SK-N-SH (cell line): ENCODE data around the gene SOCS7. TPM values are rescaled to one million over a fixed set of nuclear protein-coding genes. Genes with fewer than 3 reads are reported as not detected.

Experiments used
- CTCF ChIA-PET: fragments of 300-600, 350-600 bp; formaldehyde crosslinking; extraction: SDS; loops from one replicate; lab custom pipeline; 2021; lab: Yijun Ruan, JAX
- POLR2A ChIA-PET: fragments of 350-600 bp; sonication (Branson Sonifier 250); formaldehyde crosslinking; extraction: SDS; loops from one replicate; lab custom pipeline; 2020; ENCODE audit warnings: antibody characterized with exemption, inconsistent platforms; lab: Yijun Ruan, JAX
- DNase-seq: peaks from one replicate; pipeline ENCODE4 v3.0.0; 2012
- H2AFZ ChIP-seq: fragments of 200-600 bp; sonication (generic); 2 replicates; pipeline ENCODE4 v1.8.1; 2016; ENCODE audit warnings: antibody characterized with exemption, mild to moderate bottlenecking, low read depth
- H3F3A ChIP-seq: fragments of 200-600 bp; sonication (generic); replicated peaks from 2 replicates; pipeline ENCODE3; 2016; ENCODE audit warnings: antibody characterized with exemption, mild to moderate bottlenecking; ENCODE audit not compliant: insufficient read depth
- H3K27ac ChIP-seq, 2 experiments: fragments of 200-500 bp in 1 of 2; fragments of 200-600 bp in 1 of 2; sonication (Bioruptor generic) in 1 of 2; sonication (generic), shearing (Covaris generic) in 1 of 2; 2 replicates each; pipeline versions ENCODE4 v1.5.1 to v1.6.1; 2014 to 2016; ENCODE audit warnings: low read depth in 2 of 2, inconsistent platforms in 1 of 2, low read length in 1 of 2, mild to moderate bottlenecking in 1 of 2, mixed read lengths in 1 of 2
- H3K27me3 ChIP-seq: fragments of 200-600 bp; sonication (generic), shearing (Covaris generic); 2 replicates; pipeline ENCODE4 v1.6.1; 2016; ENCODE audit warnings: mixed run types; ENCODE audit not compliant: insufficient read depth
- H3K36me3 ChIP-seq, 2 experiments: fragments of 200-500 bp in 1 of 2; fragments of 200-600 bp in 1 of 2; sonication (Bioruptor generic) in 1 of 2; sonication (generic) in 1 of 2; replicated peaks in 1 of 2; 2 replicates each; pipeline versions ENCODE3 to v1.5.1; 2014 to 2016; ENCODE audit warnings: low read length in 1 of 2, mild to moderate bottlenecking in 1 of 2; ENCODE audit not compliant: insufficient read depth in 2 of 2, control insufficient read depth in 1 of 2
- H3K4me1 ChIP-seq, 2 experiments: fragments of 200-500 bp in 1 of 2; fragments of 200-600 bp in 1 of 2; sonication (Bioruptor generic) in 1 of 2; sonication (generic), shearing (Covaris generic) in 1 of 2; 2 replicates each; pipeline versions ENCODE4 v1.5.1 to v1.6.1; 2014 to 2016; ENCODE audit warnings: low read depth in 1 of 2, low read length in 1 of 2, mixed run types in 1 of 2; ENCODE audit not compliant: insufficient read depth in 2 of 2, control insufficient read depth in 1 of 2
- H3K4me2 ChIP-seq: fragments of 200-600 bp; sonication (generic), shearing (Covaris generic); 2 replicates; pipeline ENCODE4 v1.6.1; 2017; ENCODE audit warnings: mixed run types
- H3K4me3 ChIP-seq, 2 experiments: fragments of 200-500 bp in 1 of 2; fragments of 200-600 bp in 1 of 2; sonication (Bioruptor generic) in 1 of 2; sonication (generic), shearing (Covaris generic) in 1 of 2; 2 replicates each; pipeline versions ENCODE4 v1.5.1 to v1.8.1; 2014 to 2016; ENCODE audit warnings: low read depth in 2 of 2, inconsistent platforms in 1 of 2, low read length in 1 of 2, mild to moderate bottlenecking in 1 of 2, mixed read lengths in 1 of 2, moderate library complexity in 1 of 2
- H3K79me2 ChIP-seq: fragments of 200-600 bp; sonication (generic); 2 replicates; pipeline ENCODE4 v1.8.1; 2017; ENCODE audit warnings: mild to moderate bottlenecking; ENCODE audit not compliant: insufficient read depth
- H3K9ac ChIP-seq: fragments of 200-600 bp; sonication (generic); 2 replicates; pipeline ENCODE4 v1.6.1; 2017; ENCODE audit warnings: mixed run types
- H3K9me2 ChIP-seq: fragments of 200-600 bp; sonication (generic); 2 replicates; pipeline ENCODE4 v1.6.1; 2017; ENCODE audit warnings: mixed run types
- H3K9me3 ChIP-seq: fragments of 200-600 bp; sonication (generic); 2 replicates; pipeline ENCODE4 v1.6.1; 2017; ENCODE audit warnings: mixed run types, mild to moderate bottlenecking, moderate library complexity
- H4K20me1 ChIP-seq: fragments of 200-600 bp; sonication (generic); 2 replicates; pipeline ENCODE4 v1.6.1; 2017; ENCODE audit warnings: mild to moderate bottlenecking, mixed run types; ENCODE audit not compliant: insufficient read depth
- ELF1 ChIP-seq: IDR thresholded peaks from 2 replicates; pipeline ENCODE4 v1.4.0; 2012
- EP300 ChIP-seq, 2 experiments: IDR thresholded peaks; 2 replicates each; pipeline versions ENCODE4 v1.4.0 to v1.6.1; 2012; ENCODE audit warnings: borderline replicate concordance in 1 of 2, low read depth in 1 of 2, low read length in 1 of 2
- FOSL2 ChIP-seq: IDR thresholded peaks from 2 replicates; pipeline ENCODE4 v1.4.0; 2012; ENCODE audit warnings: low read depth, mild to moderate bottlenecking, moderate library complexity, borderline replicate concordance
- FOXJ3 ChIP-seq: sonication (generic); formaldehyde crosslinking; IDR thresholded peaks from 2 replicates; pipeline ENCODE4 v1.5.1; 2020; ENCODE audit warnings: mild to moderate bottlenecking, missing genetic modification reagents
- GATA2 ChIP-seq: sonication (generic); formaldehyde crosslinking; IDR thresholded peaks from 2 replicates; pipeline ENCODE4 v1.5.0; 2020; ENCODE audit warnings: mild to moderate bottlenecking, missing genetic modification reagents
- JUND ChIP-seq: IDR thresholded peaks from 2 replicates; pipeline ENCODE4 v1.4.0; 2012
- MXI1 ChIP-seq: IDR thresholded peaks from 2 replicates; pipeline ENCODE4 v1.6.1; 2012; ENCODE audit warnings: mild to moderate bottlenecking, low read depth, low read length, improper control_type of control experiment
- NFIC ChIP-seq: IDR thresholded peaks from 2 replicates; pipeline ENCODE4 v1.4.0; 2012; ENCODE audit warnings: borderline replicate concordance
- NRF1 ChIP-seq: IDR thresholded peaks from 2 replicates; pipeline ENCODE4 v1.6.1; 2012; ENCODE audit warnings: low read depth, mild to moderate bottlenecking, low read length
- RAD21 ChIP-seq: IDR thresholded peaks from 2 replicates; pipeline ENCODE4 v1.6.1; 2012; ENCODE audit warnings: mild to moderate bottlenecking, low read length
- RFX5 ChIP-seq: IDR thresholded peaks from 2 replicates; pipeline ENCODE4 v1.6.1; 2012; ENCODE audit warnings: mild to moderate bottlenecking, improper control_type of control experiment, low read length
- TAF1 ChIP-seq: IDR thresholded peaks from 2 replicates; pipeline ENCODE4 v1.6.1; 2012; ENCODE audit warnings: low read depth, mild to moderate bottlenecking, low read length, moderate library complexity, borderline replicate concordance
- TEAD4 ChIP-seq: IDR thresholded peaks from 2 replicates; pipeline ENCODE4 v1.4.0; 2012; ENCODE audit warnings: mild to moderate bottlenecking, borderline replicate concordance; ENCODE audit not compliant: insufficient read depth
- YY1 ChIP-seq: IDR thresholded peaks from 2 replicates; pipeline ENCODE4 v1.4.0; 2012; ENCODE audit warnings: low read depth, mild to moderate bottlenecking
- WGBS: methylation state at CpG from one replicate; pipeline ENCODE4 v1.1.6; 2017; ENCODE audit warnings: low lambda C conversion rate; 5-methylcytosine and 5-hydroxymethylcytosine counted together
- polyA plus RNA-seq, 3 experiments: library from polyadenylated mRNA; depleted of rRNA; stranded (reverse); fragments of >200 nt; gene quantifications; 2 replicates each; pipeline ENCODE4 v1.2.3, GENCODE V29; 2012
- TF ChIP-seq, protein P1 (sequence below): IDR thresholded peaks from 2 replicates; pipeline ENCODE4; 2012
- TF ChIP-seq, protein P2 (sequence below): IDR thresholded peaks from 2 replicates; pipeline ENCODE4 v1.6.1; 2012; ENCODE audit warnings: mild to moderate bottlenecking, low read depth, low read length, moderate library complexity
- TF ChIP-seq, protein P3 (sequence below): IDR thresholded peaks from 2 replicates; pipeline ENCODE4 v1.4.0; 2012; ENCODE audit warnings: low read depth, borderline replicate concordance

SOCS7 gene
- polyA plus RNA-seq, 1 of the 3 experiments (the other 2 are of a cell fraction): 7.4 TPM

DNA sequence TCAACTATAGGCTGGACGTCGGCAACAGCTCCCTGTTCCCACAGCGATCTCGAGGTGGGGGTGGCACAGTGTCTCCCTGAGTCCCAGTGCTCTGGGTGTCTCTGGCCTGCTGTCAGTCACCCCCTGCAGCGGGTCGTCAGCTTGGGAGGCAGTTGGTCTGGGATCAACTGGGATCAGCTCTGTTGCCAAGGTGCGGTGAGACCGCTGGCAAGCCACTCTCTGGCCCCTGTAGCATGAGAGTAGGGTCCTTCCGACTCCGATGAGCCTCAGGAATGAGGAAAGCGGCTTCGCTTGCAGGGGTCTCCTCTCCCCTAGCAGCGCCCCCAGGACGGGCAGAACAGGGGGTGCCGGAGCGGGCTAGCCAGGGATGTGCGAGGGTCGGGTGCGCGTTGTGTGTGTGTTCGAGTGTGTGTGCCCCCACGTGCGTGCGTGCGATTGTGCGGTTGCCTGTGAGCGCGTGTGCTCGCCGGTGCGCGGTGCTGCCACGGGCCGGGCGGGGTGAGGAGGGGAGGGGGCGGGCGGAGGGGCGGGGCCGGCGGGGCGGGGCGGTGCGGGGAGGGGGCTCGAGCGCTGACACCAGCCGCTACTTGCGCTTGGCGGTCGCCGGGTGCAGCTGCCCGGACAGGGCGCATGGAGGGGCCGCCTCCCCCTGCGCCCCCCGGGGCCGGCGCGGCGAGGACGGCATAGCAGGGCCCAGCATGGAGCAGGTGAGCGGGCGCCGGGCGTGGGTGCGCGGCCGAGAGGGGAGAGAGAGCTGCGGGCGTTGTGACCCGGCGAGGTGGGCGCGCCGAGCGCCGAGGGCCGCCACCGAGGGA is 67.3 kb downstream of the SOCS7 start:
- no peak overlapping the region for H3K27ac ChIP-seq
- CTCF ChIA-PET: interaction anchor here (1.3 to 16.7 kb wide), 5 partner anchors 10 to 165 kb away, joined by 3 to 423 read pairs (median 4); partner anchors contain the start of genes GPR179 and SOCS7
- no peaks in the 10 kb centered on the region for H3K9me2 ChIP-seq
- H3K4me3 ChIP-seq: peak overlapping the region; percentile 48; a peak in 2 of 4 replicates
- no peaks in the 10 kb centered on the region for H4K20me1 ChIP-seq
- TF ChIP-seq TEAD4 (no peak), TAF1 (no peak), MXI1 (peak; percentile 55), EP300 (IDR thresholded peaks at IDR 0.05; ENCODE audit: borderline replicate concordance in 1 of 2, low read depth in 1 of 2, low read length in 1 of 2) (no peak), NFIC (no peak), GATA2 (no peak)
- TF ChIP-seq, protein P1, sequence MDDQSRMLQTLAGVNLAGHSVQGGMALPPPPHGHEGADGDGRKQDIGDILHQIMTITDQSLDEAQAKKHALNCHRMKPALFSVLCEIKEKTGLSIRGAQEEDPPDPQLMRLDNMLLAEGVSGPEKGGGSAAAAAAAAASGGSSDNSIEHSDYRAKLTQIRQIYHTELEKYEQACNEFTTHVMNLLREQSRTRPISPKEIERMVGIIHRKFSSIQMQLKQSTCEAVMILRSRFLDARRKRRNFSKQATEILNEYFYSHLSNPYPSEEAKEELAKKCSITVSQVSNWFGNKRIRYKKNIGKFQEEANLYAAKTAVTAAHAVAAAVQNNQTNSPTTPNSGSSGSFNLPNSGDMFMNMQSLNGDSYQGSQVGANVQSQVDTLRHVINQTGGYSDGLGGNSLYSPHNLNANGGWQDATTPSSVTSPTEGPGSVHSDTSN: no peak
- TF ChIP-seq, protein P2, sequence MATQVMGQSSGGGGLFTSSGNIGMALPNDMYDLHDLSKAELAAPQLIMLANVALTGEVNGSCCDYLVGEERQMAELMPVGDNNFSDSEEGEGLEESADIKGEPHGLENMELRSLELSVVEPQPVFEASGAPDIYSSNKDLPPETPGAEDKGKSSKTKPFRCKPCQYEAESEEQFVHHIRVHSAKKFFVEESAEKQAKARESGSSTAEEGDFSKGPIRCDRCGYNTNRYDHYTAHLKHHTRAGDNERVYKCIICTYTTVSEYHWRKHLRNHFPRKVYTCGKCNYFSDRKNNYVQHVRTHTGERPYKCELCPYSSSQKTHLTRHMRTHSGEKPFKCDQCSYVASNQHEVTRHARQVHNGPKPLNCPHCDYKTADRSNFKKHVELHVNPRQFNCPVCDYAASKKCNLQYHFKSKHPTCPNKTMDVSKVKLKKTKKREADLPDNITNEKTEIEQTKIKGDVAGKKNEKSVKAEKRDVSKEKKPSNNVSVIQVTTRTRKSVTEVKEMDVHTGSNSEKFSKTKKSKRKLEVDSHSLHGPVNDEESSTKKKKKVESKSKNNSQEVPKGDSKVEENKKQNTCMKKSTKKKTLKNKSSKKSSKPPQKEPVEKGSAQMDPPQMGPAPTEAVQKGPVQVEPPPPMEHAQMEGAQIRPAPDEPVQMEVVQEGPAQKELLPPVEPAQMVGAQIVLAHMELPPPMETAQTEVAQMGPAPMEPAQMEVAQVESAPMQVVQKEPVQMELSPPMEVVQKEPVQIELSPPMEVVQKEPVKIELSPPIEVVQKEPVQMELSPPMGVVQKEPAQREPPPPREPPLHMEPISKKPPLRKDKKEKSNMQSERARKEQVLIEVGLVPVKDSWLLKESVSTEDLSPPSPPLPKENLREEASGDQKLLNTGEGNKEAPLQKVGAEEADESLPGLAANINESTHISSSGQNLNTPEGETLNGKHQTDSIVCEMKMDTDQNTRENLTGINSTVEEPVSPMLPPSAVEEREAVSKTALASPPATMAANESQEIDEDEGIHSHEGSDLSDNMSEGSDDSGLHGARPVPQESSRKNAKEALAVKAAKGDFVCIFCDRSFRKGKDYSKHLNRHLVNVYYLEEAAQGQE: no peak
- no peak overlapping the region for H3K9ac ChIP-seq
- H3K36me3 ChIP-seq: no peaks in the 10 kb centered on the region
- peak; percentile 88 for DNase-seq
- no peaks in the 10 kb centered on the region for H3K27me3 ChIP-seq
- H3K4me1 ChIP-seq: peaks cover 13 to 73% of the 10 kb centered on the region in 2 experiments; a peak in 3 of 4 replicates
- no peak overlapping the region for H2AFZ ChIP-seq
- H3K4me2 ChIP-seq: no peak overlapping the region
- peaks cover 4% of the 10 kb centered on the region for H3F3A ChIP-seq
- no peaks in the 10 kb centered on the region for H3K9me3 ChIP-seq
- H3K79me2 ChIP-seq: no peaks in the 10 kb centered on the region
- POLR2A ChIA-PET: interaction anchor here (0.7 to 1.3 kb wide), 2 partner anchors 46 to 67 kb away, joined by 3 to 4 read pairs; partner anchors contain the start of gene SOCS7
- 1% methylated on average over 12 of the region's 78 CpGs for WGBS

DNA sequence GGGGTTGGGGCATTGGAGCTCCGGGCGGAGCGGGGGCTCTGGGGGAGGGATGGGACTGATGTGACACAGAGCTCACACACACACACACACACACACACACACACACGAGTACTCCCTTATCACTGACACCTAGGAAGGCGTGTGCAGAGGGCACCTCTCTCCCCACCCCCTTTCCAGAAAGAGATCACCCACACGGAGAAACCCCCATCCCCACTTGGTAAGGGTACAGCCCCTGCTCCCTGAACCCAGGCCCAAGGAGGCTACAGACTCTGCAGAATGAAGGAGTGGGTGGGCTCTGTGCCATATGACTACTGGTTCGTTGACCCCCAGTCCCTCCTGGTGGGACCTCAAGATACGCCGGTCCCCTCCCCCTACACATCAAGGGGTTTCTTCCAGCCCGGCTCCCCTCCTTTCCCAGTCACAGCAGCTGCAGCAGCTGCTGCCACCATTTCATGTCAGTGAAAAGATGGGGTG is 67.9 kb downstream of the SOCS7 start:
- no peak overlapping the region for H3K27ac ChIP-seq
- H3F3A ChIP-seq: peaks cover 4% of the 10 kb centered on the region
- H3K9me3 ChIP-seq: no peaks in the 10 kb centered on the region
- WGBS: 27% methylated on average over 7 of the region's 10 CpGs
- no peaks in the 10 kb centered on the region for H4K20me1 ChIP-seq
- H3K27me3 ChIP-seq: no peaks in the 10 kb centered on the region
- no peak for DNase-seq
- no peak overlapping the region for H3K4me2 ChIP-seq
- no peaks in the 10 kb centered on the region for H3K36me3 ChIP-seq
- TF ChIP-seq ELF1: no peak
- no peak for TF ChIP-seq RAD21
- TF ChIP-seq RFX5: no peak
- no peak for TF ChIP-seq FOXJ3
- TF ChIP-seq NRF1: no peak
- no peak for TF ChIP-seq YY1
- TF ChIP-seq, protein P3, sequence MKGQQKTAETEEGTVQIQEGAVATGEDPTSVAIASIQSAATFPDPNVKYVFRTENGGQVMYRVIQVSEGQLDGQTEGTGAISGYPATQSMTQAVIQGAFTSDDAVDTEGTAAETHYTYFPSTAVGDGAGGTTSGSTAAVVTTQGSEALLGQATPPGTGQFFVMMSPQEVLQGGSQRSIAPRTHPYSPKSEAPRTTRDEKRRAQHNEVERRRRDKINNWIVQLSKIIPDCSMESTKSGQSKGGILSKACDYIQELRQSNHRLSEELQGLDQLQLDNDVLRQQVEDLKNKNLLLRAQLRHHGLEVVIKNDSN: no peak
- no peak for TF ChIP-seq JUND
- no peak for TF ChIP-seq FOSL2
- H3K4me1 ChIP-seq: peaks cover 13 to 72% of the 10 kb centered on the region in 2 experiments; a peak in 3 of 4 replicates
- no peak overlapping the region for H2AFZ ChIP-seq
- ChIA-PET CTCF (interaction anchor here (0.9 to 16.7 kb wide), 8 partner anchors 9 to 248 kb away, joined by 3 to 423 read pairs (median 4); partner anchors contain the start of genes GPR179 and SOCS7), POLR2A (interaction anchor here (1.3 kb wide), 1 partner anchor 68 kb away, joined by 4 read pairs; the partner anchor contains the start of gene SOCS7)
- H3K79me2 ChIP-seq: no peaks in the 10 kb centered on the region
- no peaks in the 10 kb centered on the region for H3K9me2 ChIP-seq
- peak overlapping the region; percentile 48; a peak in 2 of 4 replicates for H3K4me3 ChIP-seq
- H3K9ac ChIP-seq: no peak overlapping the region
